ENCODE data around the gene RPH3AL. TPM values are rescaled to one million over a fixed set of nuclear protein-coding genes. Genes with fewer than 3 reads are reported as not detected.
"Not testable (repeated sequence)": the region's sequence is repeated elsewhere in the genome, so short reads cannot be mapped to it uniquely, and the experiment has no call there.

RPH3AL gene
- total RNA-seq, 3 donors from 2014 or later (not counting 1 experiment from before 2014, with no cell fraction given): 7.2 to 9.9 (median 7.9) TPM

DNA sequence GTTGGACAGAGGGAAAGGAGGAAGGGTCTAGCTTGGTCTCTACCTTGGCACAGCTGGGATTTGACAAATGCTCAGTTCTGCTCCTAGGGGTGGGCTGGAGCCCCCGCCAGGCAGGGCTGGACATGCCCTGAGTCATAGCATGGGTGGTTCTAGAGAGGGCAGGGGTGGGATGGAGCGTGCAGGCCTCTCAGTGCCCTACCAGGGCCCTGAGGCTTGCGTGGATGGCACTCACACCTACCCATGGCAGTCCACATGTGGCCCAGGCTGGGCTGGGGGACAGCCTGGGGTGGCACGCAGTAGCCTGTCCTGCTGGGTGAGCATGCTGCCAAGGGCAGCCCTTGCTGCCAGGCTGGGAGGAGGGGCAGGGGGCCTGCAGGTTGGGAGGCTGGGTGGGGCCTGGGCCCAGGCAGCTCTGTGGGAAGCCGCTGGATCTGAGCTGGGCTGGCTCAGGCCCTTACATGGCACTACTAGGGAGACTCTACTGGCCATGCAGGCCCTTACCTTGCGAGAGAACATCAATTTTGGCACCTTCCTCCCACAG lies 182.4 kb downstream of the RPH3AL start:
- H3K4me3 ChIP-seq (ENCODE audit: low read length): no peak overlapping the region
- intact Hi-C loops (cut with micrococcal nuclease): no loop called here
- no peaks in the 10 kb centered on the region for H3K36me3 ChIP-seq (ENCODE audit: control insufficient read depth, insufficient read depth, low read length)
- H3K27ac ChIP-seq (ENCODE audit: low read length): no peak overlapping the region
- H3K4me1 Mint-ChIP-seq: peaks cover 0 to 7% of the 10 kb centered on the region in 2 donors
- no peak overlapping the region for H3K4me3 Mint-ChIP-seq
- H3K27me3 Mint-ChIP-seq (ENCODE audit: low read depth in 2 of 2): no peaks in the 10 kb centered on the region
- ATAC-seq (no peak), DNase-seq (no peak)
- no peaks in the 10 kb centered on the region for H3K36me3 Mint-ChIP-seq
- 87% methylated on average over 6 of the region's 6 CpGs for WGBS (ENCODE audit: insufficient coverage)
- H3K4me1 ChIP-seq (ENCODE audit: control insufficient read depth, insufficient read depth, low read length): no peaks in the 10 kb centered on the region
- no peaks in the 10 kb centered on the region for H3K27me3 ChIP-seq (ENCODE audit: control insufficient read depth, insufficient read depth, low read length)
- H3K9me3 ChIP-seq (ENCODE audit: control insufficient read depth, insufficient read depth, low read length): no peaks in the 10 kb centered on the region
- H3K27ac Mint-ChIP-seq: no peak overlapping the region
- H3K9me3 Mint-ChIP-seq: no peaks in the 10 kb centered on the region
- TF ChIP-seq, protein P1, sequence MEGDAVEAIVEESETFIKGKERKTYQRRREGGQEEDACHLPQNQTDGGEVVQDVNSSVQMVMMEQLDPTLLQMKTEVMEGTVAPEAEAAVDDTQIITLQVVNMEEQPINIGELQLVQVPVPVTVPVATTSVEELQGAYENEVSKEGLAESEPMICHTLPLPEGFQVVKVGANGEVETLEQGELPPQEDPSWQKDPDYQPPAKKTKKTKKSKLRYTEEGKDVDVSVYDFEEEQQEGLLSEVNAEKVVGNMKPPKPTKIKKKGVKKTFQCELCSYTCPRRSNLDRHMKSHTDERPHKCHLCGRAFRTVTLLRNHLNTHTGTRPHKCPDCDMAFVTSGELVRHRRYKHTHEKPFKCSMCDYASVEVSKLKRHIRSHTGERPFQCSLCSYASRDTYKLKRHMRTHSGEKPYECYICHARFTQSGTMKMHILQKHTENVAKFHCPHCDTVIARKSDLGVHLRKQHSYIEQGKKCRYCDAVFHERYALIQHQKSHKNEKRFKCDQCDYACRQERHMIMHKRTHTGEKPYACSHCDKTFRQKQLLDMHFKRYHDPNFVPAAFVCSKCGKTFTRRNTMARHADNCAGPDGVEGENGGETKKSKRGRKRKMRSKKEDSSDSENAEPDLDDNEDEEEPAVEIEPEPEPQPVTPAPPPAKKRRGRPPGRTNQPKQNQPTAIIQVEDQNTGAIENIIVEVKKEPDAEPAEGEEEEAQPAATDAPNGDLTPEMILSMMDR (IDR thresholded peaks at IDR 0.05): no peak

DNA sequence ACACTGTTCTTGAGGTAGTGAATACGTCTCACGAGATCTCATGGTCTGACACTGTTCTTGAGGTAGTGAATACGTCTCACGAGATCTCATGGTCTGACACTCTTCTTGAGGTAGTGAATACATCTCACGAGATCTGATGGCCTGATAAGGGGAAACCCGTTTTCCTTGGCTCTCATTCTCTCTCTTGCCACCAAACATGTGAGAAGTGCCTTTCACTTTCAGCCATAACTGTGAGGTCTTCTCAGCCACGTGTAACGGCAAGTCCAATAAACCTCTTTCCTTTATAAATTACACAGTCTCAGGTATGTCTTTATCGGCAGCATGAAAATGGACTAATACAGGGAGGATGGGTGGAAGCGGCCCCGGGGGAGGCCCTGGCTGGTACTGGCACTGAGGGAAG lies 184.0 kb downstream of the RPH3AL start:
- intact Hi-C loops (cut with micrococcal nuclease); H3K27ac Mint-ChIP-seq; H3K4me1 ChIP-seq (ENCODE audit: control insufficient read depth, insufficient read depth, low read length); H3K27me3 ChIP-seq (ENCODE audit: control insufficient read depth, insufficient read depth, low read length); H3K36me3 ChIP-seq (ENCODE audit: control insufficient read depth, insufficient read depth, low read length); H3K9me3 Mint-ChIP-seq; H3K36me3 Mint-ChIP-seq; H3K27ac ChIP-seq (ENCODE audit: low read length); H3K4me3 ChIP-seq (ENCODE audit: low read length); H3K9me3 ChIP-seq (ENCODE audit: control insufficient read depth, insufficient read depth, low read length); H3K4me1 Mint-ChIP-seq; H3K27me3 Mint-ChIP-seq (ENCODE audit: low read depth in 2 of 2); DNase-seq; ATAC-seq; H3K4me3 Mint-ChIP-seq: not testable (repeated sequence)
- WGBS (ENCODE audit: insufficient coverage): 61% methylated on average over 7 of the region's 11 CpGs

DNA sequence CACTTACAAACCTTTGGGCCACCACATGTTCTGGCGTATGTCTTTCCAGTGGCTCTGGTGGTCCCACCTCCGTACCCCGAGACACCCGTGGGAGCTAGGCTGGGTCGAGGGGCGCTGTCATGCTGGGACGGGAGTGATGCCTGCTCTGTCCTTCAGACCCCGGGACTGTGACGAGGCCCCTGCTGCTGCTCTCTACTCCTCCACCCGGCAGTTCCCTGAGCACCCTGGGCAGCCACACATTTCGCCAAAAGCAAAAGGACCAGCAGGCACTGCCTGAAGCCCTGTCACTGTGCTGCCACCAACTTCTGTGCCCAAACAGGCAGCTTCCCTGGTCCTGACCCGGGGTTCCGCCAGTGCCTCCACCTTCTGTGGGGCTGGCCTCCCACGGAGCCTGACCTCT lies 186.7 kb downstream of the RPH3AL start:
- Histone ChIP-seq H3K4me3 (ENCODE audit: low read length) (no peak overlapping the region), H3K27me3 (ENCODE audit: control insufficient read depth, insufficient read depth, low read length) (no peaks in the 10 kb centered on the region), H3K27ac (ENCODE audit: low read length) (no peak overlapping the region), H3K36me3 (ENCODE audit: control insufficient read depth, insufficient read depth, low read length) (no peaks in the 10 kb centered on the region), H3K9me3 (ENCODE audit: control insufficient read depth, insufficient read depth, low read length) (no peaks in the 10 kb centered on the region), H3K4me1 (ENCODE audit: control insufficient read depth, insufficient read depth, low read length) (no peaks in the 10 kb centered on the region)
- Mint-ChIP-seq H3K9me3 (no peaks in the 10 kb centered on the region), H3K4me3 (no peak overlapping the region), H3K27ac (no peak overlapping the region), H3K4me1 (peaks cover 0 to 7% of the 10 kb centered on the region in 2 donors), H3K27me3 (ENCODE audit: low read depth in 2 of 2) (no peaks in the 10 kb centered on the region), H3K36me3 (no peaks in the 10 kb centered on the region)
- ATAC-seq (no peak), DNase-seq (no peak)
- intact Hi-C loops (cut with micrococcal nuclease): no loop called here
- WGBS (ENCODE audit: insufficient coverage): 89% methylated on average over 14 of the region's 14 CpGs
- TF ChIP-seq, protein P1 (IDR thresholded peaks at IDR 0.05): no peak

DNA sequence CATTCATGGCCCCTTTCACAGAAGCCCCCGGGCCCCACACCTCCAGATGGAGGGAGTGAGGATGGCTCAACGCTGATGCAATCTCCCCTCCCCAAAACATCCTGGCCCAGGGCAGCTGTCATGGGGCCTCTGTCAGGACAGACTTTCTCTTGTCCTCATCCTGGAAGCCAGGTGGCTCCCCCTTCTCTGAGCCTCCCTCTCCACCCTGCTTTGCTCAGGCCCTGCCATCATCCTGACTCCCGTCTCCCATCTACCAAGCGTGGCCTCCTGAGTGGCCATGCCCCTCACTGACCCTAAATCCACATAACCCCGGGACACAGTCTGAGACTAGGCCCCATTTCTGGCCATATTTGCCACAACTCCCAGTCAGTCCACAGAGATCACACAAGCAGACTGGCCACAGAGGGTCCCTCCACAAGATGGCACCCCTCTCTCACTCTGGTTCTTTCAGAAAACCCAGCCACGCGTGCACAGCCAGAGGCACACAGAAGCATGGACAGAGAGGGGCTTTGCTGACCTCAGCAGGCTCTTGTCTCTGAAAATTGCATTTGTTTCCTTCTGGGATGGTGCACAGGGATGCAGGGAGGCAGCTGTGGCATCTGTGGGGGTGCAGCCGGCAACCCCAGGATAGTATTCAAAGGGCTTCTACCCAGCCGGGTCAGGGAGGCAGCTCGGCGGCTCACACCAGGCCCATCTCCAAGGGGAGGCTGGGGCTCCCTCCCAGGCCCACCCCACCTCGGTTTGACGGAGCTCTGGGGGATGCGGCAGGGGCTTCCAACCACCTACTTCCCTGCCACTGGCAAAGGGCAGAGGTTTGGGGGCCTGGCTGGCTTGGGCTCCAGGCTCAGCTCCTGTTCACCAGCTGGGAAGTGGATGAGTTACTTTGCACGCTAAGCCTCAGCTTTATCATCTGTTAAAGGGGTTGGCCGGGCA lies 188.0 kb downstream of the RPH3AL start:
- no peaks in the 10 kb centered on the region for H3K27me3 ChIP-seq (ENCODE audit: control insufficient read depth, insufficient read depth, low read length)
- H3K9me3 Mint-ChIP-seq: no peaks in the 10 kb centered on the region
- H3K9me3 ChIP-seq (ENCODE audit: control insufficient read depth, insufficient read depth, low read length): no peaks in the 10 kb centered on the region
- TF ChIP-seq, protein P1 (IDR thresholded peaks at IDR 0.05): no peak
- H3K36me3 Mint-ChIP-seq: no peaks in the 10 kb centered on the region
- peaks cover 0 to 7% of the 10 kb centered on the region in 2 donors for H3K4me1 Mint-ChIP-seq
- no peaks in the 10 kb centered on the region for H3K27me3 Mint-ChIP-seq (ENCODE audit: low read depth in 2 of 2)
- H3K27ac ChIP-seq (ENCODE audit: low read length): no peak overlapping the region
- H3K4me3 ChIP-seq (ENCODE audit: low read length): no peak overlapping the region
- H3K27ac Mint-ChIP-seq: no peak overlapping the region
- ATAC-seq (no peak), DNase-seq (peak in 1 of 2 donors; percentile 63)
- no peaks in the 10 kb centered on the region for H3K36me3 ChIP-seq (ENCODE audit: control insufficient read depth, insufficient read depth, low read length)
- no peaks in the 10 kb centered on the region for H3K4me1 ChIP-seq (ENCODE audit: control insufficient read depth, insufficient read depth, low read length)
- whole genome bisulfite sequencing (ENCODE audit: insufficient coverage): 73% methylated on average over 16 of the region's 16 CpGs
- intact Hi-C loops (cut with micrococcal nuclease): no loop called here
- no peak overlapping the region for H3K4me3 Mint-ChIP-seq

All from natural killer cell (primary cell).